ENCODE measurements around the gene SMYD3. TPM values are rescaled to one million over a fixed set of nuclear protein-coding genes. Genes with fewer than 3 reads are reported as not detected.

The SMYD3 gene
- total RNA-seq, 1 donor from 2014 or later, result 27.2 TPM

GRCh38 chr1:246161626-246162025, 345.5 kb downstream of the SMYD3 start:
- no peaks in the 10 kb centered on the region for H3K9me3 ChIP-seq
- H3K27me3 ChIP-seq, result no peaks in the 10 kb centered on the region
- no peaks in the 10 kb centered on the region for H3K36me3 ChIP-seq
- no peaks in the 10 kb centered on the region for H3K4me1 ChIP-seq
- TF ChIP-seq, protein P1, sequence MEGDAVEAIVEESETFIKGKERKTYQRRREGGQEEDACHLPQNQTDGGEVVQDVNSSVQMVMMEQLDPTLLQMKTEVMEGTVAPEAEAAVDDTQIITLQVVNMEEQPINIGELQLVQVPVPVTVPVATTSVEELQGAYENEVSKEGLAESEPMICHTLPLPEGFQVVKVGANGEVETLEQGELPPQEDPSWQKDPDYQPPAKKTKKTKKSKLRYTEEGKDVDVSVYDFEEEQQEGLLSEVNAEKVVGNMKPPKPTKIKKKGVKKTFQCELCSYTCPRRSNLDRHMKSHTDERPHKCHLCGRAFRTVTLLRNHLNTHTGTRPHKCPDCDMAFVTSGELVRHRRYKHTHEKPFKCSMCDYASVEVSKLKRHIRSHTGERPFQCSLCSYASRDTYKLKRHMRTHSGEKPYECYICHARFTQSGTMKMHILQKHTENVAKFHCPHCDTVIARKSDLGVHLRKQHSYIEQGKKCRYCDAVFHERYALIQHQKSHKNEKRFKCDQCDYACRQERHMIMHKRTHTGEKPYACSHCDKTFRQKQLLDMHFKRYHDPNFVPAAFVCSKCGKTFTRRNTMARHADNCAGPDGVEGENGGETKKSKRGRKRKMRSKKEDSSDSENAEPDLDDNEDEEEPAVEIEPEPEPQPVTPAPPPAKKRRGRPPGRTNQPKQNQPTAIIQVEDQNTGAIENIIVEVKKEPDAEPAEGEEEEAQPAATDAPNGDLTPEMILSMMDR (IDR thresholded peaks at IDR 0.05), result no peak
- ATAC-seq (no peak), DNase-seq (no peak)
- no peak overlapping the region for H3K4me3 ChIP-seq
- no peak overlapping the region for H3K27ac ChIP-seq
- intact Hi-C loops (cut with DNase I), result no loop called here

DNA sequence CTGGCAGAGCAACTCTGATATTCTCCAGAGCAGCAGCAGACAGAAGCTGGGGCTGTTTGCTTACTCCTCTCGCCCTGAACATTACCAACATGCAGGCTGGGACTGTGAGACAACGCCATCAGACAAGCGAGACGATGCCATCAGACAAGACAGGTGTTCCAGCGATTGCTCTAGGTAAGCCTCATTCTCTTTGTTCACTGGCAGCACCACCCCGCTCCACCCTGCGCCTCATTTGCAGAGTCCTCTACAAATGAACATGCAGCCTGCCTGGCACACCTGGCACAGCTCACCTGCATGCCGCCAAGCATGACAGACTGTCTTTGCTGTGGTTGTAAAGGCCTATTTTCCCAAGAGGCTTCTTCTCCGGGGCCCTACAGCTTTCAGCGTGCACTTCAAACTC, 346.2 kb downstream of the SMYD3 start:
- intact Hi-C loops (cut with DNase I), result no loop called here
- Histone ChIP-seq H3K4me3 (no peak overlapping the region), H3K27me3 (no peaks in the 10 kb centered on the region), H3K36me3 (no peaks in the 10 kb centered on the region), H3K27ac (no peak overlapping the region), H3K4me1 (no peaks in the 10 kb centered on the region), H3K9me3 (no peaks in the 10 kb centered on the region)
- TF ChIP-seq, protein P1 (IDR thresholded peaks at IDR 0.05), result no peak
- DNase-seq, result no peak
- ATAC-seq, result no peak

- no peaks in the 10 kb centered on the region for H3K9me3 ChIP-seq
- DNase-seq (no peak), ATAC-seq (no peak)
- no peaks in the 10 kb centered on the region for H3K27me3 ChIP-seq
- no peak overlapping the region for H3K27ac ChIP-seq
- no peaks in the 10 kb centered on the region for H3K36me3 ChIP-seq
- H3K4me1 ChIP-seq, result no peaks in the 10 kb centered on the region
- intact Hi-C loops (cut with DNase I), result no loop called here
- no peak overlapping the region for H3K4me3 ChIP-seq
- TF ChIP-seq, protein P1 (IDR thresholded peaks at IDR 0.05), result no peak
These were observed 346.7 kb downstream of the SMYD3 start for GRCh38 chr1:246160374-246160773.

GRCh38 chr1:246159279-246160227, 347.5 kb downstream of the SMYD3 start:
- TF ChIP-seq, protein P1 (IDR thresholded peaks at IDR 0.05), result no peak
- Histone ChIP-seq H3K36me3 (no peaks in the 10 kb centered on the region), H3K4me3 (no peak overlapping the region), H3K27me3 (no peaks in the 10 kb centered on the region), H3K4me1 (no peaks in the 10 kb centered on the region), H3K27ac (no peak overlapping the region), H3K9me3 (no peaks in the 10 kb centered on the region)
- ATAC-seq (peak; percentile 26), DNase-seq (no peak)
- intact Hi-C loops (cut with DNase I), result no loop called here

DNA sequence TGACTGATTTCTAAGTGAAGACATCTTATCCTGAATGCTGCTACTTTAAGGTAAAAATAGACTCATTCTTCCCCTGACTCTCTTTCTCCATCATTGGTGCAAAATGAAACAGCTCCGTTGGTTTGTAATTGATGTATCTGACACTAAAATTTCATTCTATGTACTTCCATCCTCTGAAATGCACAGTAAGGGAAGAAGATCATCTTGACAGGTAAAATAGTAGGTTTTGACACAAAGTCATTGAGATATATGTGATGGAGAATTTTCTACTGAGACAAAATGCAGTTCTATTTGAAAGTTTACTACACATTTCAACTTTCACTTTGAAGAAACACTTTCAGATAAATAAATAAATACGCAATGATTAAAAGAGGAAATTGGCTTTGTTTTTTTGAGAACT, 348.9 kb downstream of the SMYD3 start:
- Histone ChIP-seq H3K27me3 (no peaks in the 10 kb centered on the region), H3K4me1 (no peaks in the 10 kb centered on the region)
- intact Hi-C loops (cut with DNase I), result no loop called here

More for the DNA sequence above, 348.9 kb downstream of the SMYD3 start:
- ATAC-seq (no peak), DNase-seq (no peak)
- TF ChIP-seq, protein P1 (IDR thresholded peaks at IDR 0.05), result no peak
- H3K36me3 ChIP-seq, result no peaks in the 10 kb centered on the region
- H3K9me3 ChIP-seq, result no peaks in the 10 kb centered on the region
- no peak overlapping the region for H3K27ac ChIP-seq
- no peak overlapping the region for H3K4me3 ChIP-seq
